Ammon's horn (tissue), 1 donor: Measurements from ENCODE around the gene LMAN2.
A peak's percentile ranks its signal among the peaks of the same experiment; 100 is the strongest.
"Not testable (repeated sequence)": the region's sequence is repeated elsewhere in the genome, so short reads cannot be mapped to it uniquely, and the experiment has no call there.

ENCODE experiments used
- DNase-seq: peaks from one replicate; pipeline ENCODE4 v3.0.0-alpha.2; 2016; ENCODE audit warnings: low spot score

Gene LMAN2

DNA sequence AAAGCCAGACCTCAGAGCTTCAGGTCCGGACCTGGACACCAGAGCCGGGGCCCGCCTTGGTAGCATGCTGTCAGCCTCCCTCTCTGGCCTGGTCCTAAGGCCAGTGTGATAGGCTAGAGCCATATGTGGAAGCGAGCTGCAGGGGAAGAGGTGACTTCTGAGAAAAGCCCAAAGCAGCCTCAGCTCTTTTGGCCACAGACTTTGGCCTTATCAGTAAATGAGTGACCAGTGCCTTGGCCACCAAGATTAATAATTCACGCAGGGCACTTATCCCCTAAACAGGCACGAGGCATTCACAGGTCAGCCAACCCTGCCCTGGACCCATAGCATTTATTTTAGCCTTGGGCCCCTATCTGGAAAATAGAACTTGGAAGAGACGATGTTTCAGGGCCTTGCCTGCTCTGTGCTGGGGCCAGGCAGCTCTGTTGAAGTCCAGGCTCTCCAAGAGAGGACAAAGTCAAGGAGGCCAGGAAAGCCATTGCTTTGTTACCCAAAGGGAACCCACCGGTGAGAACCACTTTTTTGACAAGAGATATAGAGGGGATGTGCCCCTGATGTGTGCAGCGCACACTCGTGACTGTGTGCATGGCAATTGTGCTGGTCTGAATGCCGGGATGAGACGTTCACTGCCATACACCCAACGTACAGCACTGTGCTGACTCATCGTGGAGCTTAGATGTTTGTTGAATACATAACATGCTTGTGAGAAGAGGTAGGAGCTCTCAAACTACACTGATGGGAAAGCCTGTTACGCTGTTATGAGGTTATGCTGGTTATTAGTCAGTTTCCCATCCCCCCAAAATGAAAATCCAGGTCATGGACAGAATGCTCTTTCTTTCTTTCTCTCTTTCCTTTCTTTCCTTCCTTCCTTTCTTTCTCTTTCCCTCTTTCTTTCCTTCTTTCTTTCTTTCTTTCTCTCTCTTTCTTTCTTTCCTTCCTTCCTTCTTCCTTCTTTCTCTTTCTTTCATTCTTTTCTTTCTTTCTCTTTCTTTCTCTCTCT lies 27.7 kb upstream of the LMAN2 start:
- DNase-seq, result no peak

GRCh38 chr5:177377851-177378776 lies 26.6 kb upstream of the LMAN2 start:
- DNase-seq, result no peak

DNA sequence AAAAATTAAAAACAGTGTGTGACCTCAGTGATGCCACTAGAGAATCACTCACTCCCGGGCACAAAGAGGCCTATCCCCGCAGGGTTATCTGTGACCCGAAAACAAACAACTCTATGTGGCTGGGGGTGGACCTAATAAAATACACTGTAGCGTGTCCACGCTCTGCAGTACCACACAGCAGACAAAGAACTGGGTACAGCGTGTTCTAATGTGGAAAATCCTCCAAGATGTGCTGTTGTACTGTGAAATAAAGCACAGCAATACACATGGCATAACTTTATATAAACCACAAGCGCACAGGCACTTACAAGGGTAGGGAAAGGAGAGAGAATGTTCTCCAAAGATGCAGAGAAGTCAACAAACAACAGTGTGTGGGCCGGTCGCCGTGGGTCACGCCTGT lies 24.6 kb upstream of the LMAN2 start:
- DNase-seq, result no peak

- not testable (repeated sequence) for DNase-seq
Measured at GRCh38 chr5:177375516-177375915, 24.0 kb upstream of the LMAN2 start.

GRCh38 chr5:177374211-177374610 lies 22.7 kb upstream of the LMAN2 start:
- DNase-seq, result no peak

DNA sequence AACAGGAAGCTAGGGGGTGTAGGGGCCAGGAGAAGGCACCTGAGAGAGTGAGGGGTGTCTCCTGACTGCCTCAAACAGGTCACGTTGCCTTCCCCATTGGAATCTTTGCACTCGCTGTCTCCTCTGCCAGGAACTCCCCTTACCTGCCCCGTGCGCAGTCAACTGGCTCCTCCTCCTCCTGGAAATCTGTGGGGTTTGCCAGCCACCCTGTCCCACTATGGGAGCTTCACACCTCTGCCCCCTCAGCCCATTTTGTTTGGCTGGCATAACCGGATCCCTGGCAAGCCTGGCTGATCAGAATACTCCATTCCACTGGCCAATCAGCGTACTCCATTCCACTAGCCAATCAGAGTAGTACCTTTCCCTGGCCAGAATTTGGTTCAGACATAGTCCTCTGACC lies 22.3 kb upstream of the LMAN2 start:
- DNase-seq, result no peak

- no peak for DNase-seq
Measured at GRCh38 chr5:177372910-177373309, 21.4 kb upstream of the LMAN2 start.

GRCh38 chr5:177372034-177372896 lies 20.8 kb upstream of the LMAN2 start:
- no peak for DNase-seq

- DNase-seq, result no peak
Measured at GRCh38 chr5:177371120-177372033, 19.9 kb upstream of the LMAN2 start.

GRCh38 chr5:177370488-177371119 lies 19.1 kb upstream of the LMAN2 start:
- DNase-seq, result peak; percentile 70

GRCh38 chr5:177369645-177370440 lies 18.4 kb upstream of the LMAN2 start:
- no peak for DNase-seq

DNA sequence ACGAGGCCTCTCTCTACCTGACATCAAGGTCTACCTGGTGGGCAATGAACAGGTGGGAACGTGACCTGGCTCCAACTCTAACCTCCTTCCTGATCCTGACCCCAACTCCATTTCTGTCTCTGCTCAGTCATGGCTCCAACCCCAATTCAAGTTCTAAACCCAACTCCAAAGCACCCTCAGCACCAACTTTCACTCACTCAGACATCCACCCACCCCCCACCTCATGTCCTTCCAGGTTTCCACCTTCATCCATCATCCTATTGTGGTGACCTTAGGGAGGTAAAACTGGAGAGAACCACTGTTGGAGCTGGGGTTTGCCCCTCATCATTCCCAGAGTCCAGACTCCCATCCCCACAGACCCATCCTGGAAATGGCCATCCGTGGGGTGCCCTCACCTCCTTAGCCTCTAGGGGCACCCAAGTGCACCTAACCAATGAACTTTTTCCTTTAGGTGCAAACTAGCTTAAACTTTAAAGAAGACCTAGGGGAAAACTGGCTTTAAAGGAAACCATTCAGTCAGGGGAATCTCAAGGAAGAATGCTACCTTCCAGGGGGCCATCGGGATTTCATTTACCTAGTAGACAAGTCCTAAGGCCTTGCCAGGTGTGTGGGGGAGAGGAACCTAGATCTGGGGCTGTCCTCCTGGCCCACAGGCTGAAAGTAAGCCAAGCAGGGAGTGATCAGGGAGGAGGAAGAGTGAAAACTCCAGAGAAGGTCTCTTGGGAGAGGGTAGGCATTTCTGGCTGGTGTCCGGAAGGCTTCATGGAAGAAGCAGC lies 17.6 kb upstream of the LMAN2 start:
- DNase-seq, result no peak

DNA sequence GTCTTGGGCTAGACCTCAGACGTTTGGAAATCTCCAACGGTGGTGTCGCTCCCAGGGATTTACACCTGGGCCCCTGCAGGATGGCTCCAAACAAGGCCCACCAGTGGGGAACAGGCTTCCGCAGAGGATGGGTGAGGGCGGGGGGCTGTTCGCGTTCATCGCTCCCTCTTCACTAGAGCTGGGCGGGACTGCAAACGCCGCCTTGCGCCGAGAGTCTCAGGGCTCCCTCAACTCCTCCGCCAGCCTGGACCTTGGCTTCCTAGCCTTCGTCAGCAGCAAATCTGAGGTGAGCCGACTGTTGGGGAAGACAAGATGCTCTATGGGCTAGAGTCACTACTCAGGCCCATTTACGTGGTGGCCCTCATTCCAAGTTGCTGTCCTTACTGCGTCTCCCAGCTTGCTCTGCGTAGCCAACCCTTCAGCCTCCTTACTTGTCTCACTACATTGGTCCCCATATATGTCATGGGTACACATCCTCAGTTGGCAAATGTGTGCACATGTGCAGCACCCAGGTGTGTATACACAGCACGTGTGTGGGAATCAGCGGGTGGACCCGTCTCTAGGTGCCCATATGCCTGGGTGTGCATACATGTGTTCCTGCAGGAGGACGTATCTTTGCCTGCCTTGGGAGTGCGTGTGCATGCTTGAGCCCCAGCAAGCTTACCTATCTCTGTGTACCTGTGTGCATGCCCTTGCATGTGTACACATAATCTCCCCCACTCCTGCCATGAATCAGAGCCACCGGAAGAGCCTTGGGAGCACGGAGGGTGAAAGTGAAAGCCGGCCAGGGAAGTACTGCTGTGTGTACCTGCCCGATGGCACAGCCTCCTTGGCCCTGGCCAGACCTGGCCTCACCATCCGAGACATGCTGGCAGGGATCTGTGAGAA lies 16.8 kb upstream of the LMAN2 start:
- no peak for DNase-seq

- no peak for DNase-seq
Measured at GRCh38 chr5:177367323-177367848, 15.9 kb upstream of the LMAN2 start.

DNA sequence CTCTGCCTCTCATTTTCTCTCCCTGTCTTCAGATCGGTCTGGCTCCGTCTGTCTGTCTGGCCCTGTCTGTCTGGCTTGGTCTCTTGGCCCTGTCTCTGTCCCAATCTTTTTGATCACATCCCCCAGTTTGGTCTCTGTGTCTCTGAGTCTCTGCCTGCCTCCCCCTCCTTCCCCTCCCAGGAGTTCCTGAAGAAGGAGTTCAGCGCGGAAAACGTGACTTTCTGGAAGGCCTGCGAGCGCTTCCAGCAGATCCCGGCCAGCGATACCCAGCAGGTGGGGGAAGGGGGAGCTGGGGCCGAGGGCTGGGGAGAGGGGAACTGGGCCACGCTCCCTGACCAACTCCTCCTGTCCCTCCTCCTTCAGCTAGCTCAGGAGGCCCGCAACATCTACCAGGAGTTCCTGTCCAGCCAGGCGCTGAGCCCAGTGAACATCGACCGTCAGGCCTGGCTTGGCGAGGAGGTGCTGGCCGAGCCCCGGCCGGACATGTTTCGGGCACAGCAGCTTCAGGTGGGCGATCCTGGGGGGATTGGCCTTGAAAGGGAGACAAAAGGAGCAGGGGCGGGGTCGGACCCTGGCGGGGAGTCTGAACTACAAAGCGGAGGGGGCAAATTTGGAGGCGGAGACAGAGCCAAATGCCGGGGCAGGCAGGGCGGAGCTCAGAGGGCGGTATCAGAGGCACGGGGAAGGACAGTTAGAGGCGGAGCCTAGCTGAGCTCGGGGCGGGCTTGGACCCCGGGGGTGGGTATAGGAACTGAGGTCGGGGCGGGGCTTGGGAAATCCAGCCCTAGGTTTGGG lies 15.3 kb upstream of the LMAN2 start:
- DNase-seq, result no peak

GRCh38 chr5:177365845-177366527 lies 14.5 kb upstream of the LMAN2 start:
- no peak for DNase-seq
